ENCODE measurements around the gene AP3B1.

The AP3B1 gene

GRCh38 chr5:78271766-78272165 lies 22.7 kb downstream of the AP3B1 start:
- peaks cover 15% of the 10 kb centered on the region for H3K4me1 ChIP-seq (ENCODE audit: low read length)
- no peak overlapping the region for H2AFZ ChIP-seq (ENCODE audit: low read depth, low read length)
- TF ChIP-seq EZH2phosphoT487 (IDR thresholded peaks at IDR 0.05; ENCODE audit: low read depth), result no peak
- TF ChIP-seq CTCF (IDR thresholded peaks at IDR 0.05; ENCODE audit: low read depth, low read length), result no peak
- no peak overlapping the region for H3K4me2 ChIP-seq (ENCODE audit: low read length)
- no peaks in the 10 kb centered on the region for H3K27me3 ChIP-seq (ENCODE audit: low read depth, low read length)
- H3K9me3 ChIP-seq (ENCODE audit: insufficient read depth, low read length), result no peaks in the 10 kb centered on the region
- H4K20me1 ChIP-seq (ENCODE audit: insufficient read depth, low read length), result peaks cover 12% of the 10 kb centered on the region
- no peak overlapping the region for H3K4me3 ChIP-seq (ENCODE audit: low read length)
- no peak overlapping the region for H3K27ac ChIP-seq (ENCODE audit: low read length)
- H3K9ac ChIP-seq (ENCODE audit: low read length), result no peak overlapping the region
- peaks cover 2% of the 10 kb centered on the region; the same call in 1 of the 2 replicates for H3K79me2 ChIP-seq (ENCODE audit: low read length)
- no peaks in the 10 kb centered on the region for H3K36me3 ChIP-seq (replicated peaks; ENCODE audit: low read depth, low read length)

- Histone ChIP-seq H3K9ac (ENCODE audit: low read length) (no peak overlapping the region), H3K27ac (ENCODE audit: low read length) (no peak overlapping the region; the same call in 1 of the 2 replicates), H3K27me3 (ENCODE audit: low read depth, low read length) (no peaks in the 10 kb centered on the region), H3K79me2 (ENCODE audit: low read length) (peaks cover 2% of the 10 kb centered on the region; the same call in 1 of the 2 replicates), H3K9me3 (ENCODE audit: insufficient read depth, low read length) (no peaks in the 10 kb centered on the region), H3K4me3 (ENCODE audit: low read length) (no peak overlapping the region), H3K4me1 (ENCODE audit: low read length) (peaks cover 25% of the 10 kb centered on the region), H2AFZ (ENCODE audit: low read depth, low read length) (no peak overlapping the region), H3K4me2 (ENCODE audit: low read length) (peak overlapping the region; percentile 58), H3K36me3 (replicated peaks; ENCODE audit: low read depth, low read length) (no peaks in the 10 kb centered on the region), H4K20me1 (ENCODE audit: insufficient read depth, low read length) (peaks cover 9% of the 10 kb centered on the region)
- TF ChIP-seq EZH2phosphoT487 (IDR thresholded peaks at IDR 0.05; ENCODE audit: low read depth) (no peak), CTCF (IDR thresholded peaks at IDR 0.05; ENCODE audit: low read depth, low read length) (peak; percentile 55)
These were observed 25.3 kb downstream of the AP3B1 start for GRCh38 chr5:78269088-78269703.

- no peak overlapping the region for H2AFZ ChIP-seq (ENCODE audit: low read depth, low read length)
- H3K4me3 ChIP-seq (ENCODE audit: low read length), result peak overlapping the region; percentile 16; the same call in 1 of the 2 replicates
- H3K9me3 ChIP-seq (ENCODE audit: insufficient read depth, low read length), result no peaks in the 10 kb centered on the region
- H3K4me2 ChIP-seq (ENCODE audit: low read length), result peak overlapping the region; percentile 58
- H3K36me3 ChIP-seq (replicated peaks; ENCODE audit: low read depth, low read length), result no peaks in the 10 kb centered on the region
- peaks cover 9% of the 10 kb centered on the region for H4K20me1 ChIP-seq (ENCODE audit: insufficient read depth, low read length)
- peaks cover 25% of the 10 kb centered on the region for H3K4me1 ChIP-seq (ENCODE audit: low read length)
- no peaks in the 10 kb centered on the region for H3K27me3 ChIP-seq (ENCODE audit: low read depth, low read length)
- H3K79me2 ChIP-seq (ENCODE audit: low read length), result peaks cover 2% of the 10 kb centered on the region; the same call in 1 of the 2 replicates
- no peak overlapping the region for H3K9ac ChIP-seq (ENCODE audit: low read length)
- peak overlapping the region; percentile 15; the same call in 1 of the 2 replicates for H3K27ac ChIP-seq (ENCODE audit: low read length)
- TF ChIP-seq EZH2phosphoT487 (IDR thresholded peaks at IDR 0.05; ENCODE audit: low read depth), result no peak
- no peak for TF ChIP-seq CTCF (IDR thresholded peaks at IDR 0.05; ENCODE audit: low read depth, low read length)
These were observed 26.1 kb downstream of the AP3B1 start for GRCh38 chr5:78268356-78268755.

- no peak overlapping the region for H3K4me2 ChIP-seq (ENCODE audit: low read length)
- H3K4me1 ChIP-seq (ENCODE audit: low read length), result peaks cover 25% of the 10 kb centered on the region
- no peak for TF ChIP-seq CTCF (IDR thresholded peaks at IDR 0.05; ENCODE audit: low read depth, low read length)
- no peak for TF ChIP-seq EZH2phosphoT487 (IDR thresholded peaks at IDR 0.05; ENCODE audit: low read depth)
- H3K9ac ChIP-seq (ENCODE audit: low read length), result no peak overlapping the region
- no peaks in the 10 kb centered on the region for H3K27me3 ChIP-seq (ENCODE audit: low read depth, low read length)
- no peak overlapping the region for H3K27ac ChIP-seq (ENCODE audit: low read length)
- peaks cover 9% of the 10 kb centered on the region for H4K20me1 ChIP-seq (ENCODE audit: insufficient read depth, low read length)
- H3K4me3 ChIP-seq (ENCODE audit: low read length), result no peak overlapping the region
- no peaks in the 10 kb centered on the region for H3K9me3 ChIP-seq (ENCODE audit: insufficient read depth, low read length)
- no peak overlapping the region for H2AFZ ChIP-seq (ENCODE audit: low read depth, low read length)
- H3K36me3 ChIP-seq (replicated peaks; ENCODE audit: low read depth, low read length), result no peaks in the 10 kb centered on the region
- no peaks in the 10 kb centered on the region for H3K79me2 ChIP-seq (ENCODE audit: low read length)
These were observed 29.3 kb downstream of the AP3B1 start for GRCh38 chr5:78265163-78265562.

All from OCI-LY3 (cell line).